Left colon (tissue), 2 donors: ENCODE results near the gene CADM1. TPM values are rescaled to one million over a fixed set of nuclear protein-coding genes. Genes with fewer than 3 reads are reported as not detected.
A peak's percentile ranks its signal among the peaks of the same experiment; 100 is the strongest.

Experiments used
- ATAC-seq: fragments of 200-7000 bp; cut with Tn5 transposase; one replicate; pipeline ENCODE4 v1.9.1; 2020; ENCODE audit warnings: mild to moderate bottlenecking, moderate library complexity
- DNase-seq, 2 donors: peaks; one replicate each; pipeline ENCODE4 v3.0.0-alpha.2; 2020
- intact Hi-C, 2 donors: fragments of 100-400 bp; cut with DNase I in 1 of 2; cut with micrococcal nuclease in 1 of 2; formaldehyde crosslinking; loops; one replicate each; pipeline versions ENCODE4 v1.11.2 to v1.14.0; 2022; cut with DNase I, micrococcal nuclease
- total RNA-seq, 2 donors: library from RNA; stranded (reverse); fragmentation: NEBNext Ultra II Directional; extraction: Animal tissue kit (Norgen Biotek cat#: 25700); gene quantifications; one replicate each; pipeline ENCODE4 v1.2.1, GENCODE V29; 2021
- donor health status: DM: no; HTN: no; CAD: no.
- donor health status: DM: yes; HTN: yes; CAD: no.

CADM1 gene
- total RNA-seq, 2 donors from 2014 or later: 3.8 to 5.8 TPM

GRCh38 chr11:115134926-115135325 lies 369.3 kb downstream of the CADM1 start:
- intact Hi-C loops: no loop called here
- ATAC-seq: no peak
- no peak for DNase-seq

- intact Hi-C loops: no loop called here
- ATAC-seq: no peak
- DNase-seq: no peak
These were observed 370.6 kb downstream of the CADM1 start for GRCh38 chr11:115133475-115134209.

GRCh38 chr11:115132436-115133228 lies 371.6 kb downstream of the CADM1 start:
- ATAC-seq (peak; percentile 54), DNase-seq (peak in 1 of 2 donors; percentile 31)
- intact Hi-C loops: no loop called here

- no peak for ATAC-seq
- no peak for DNase-seq
- intact Hi-C loops: no loop called here
These were observed 374.5 kb downstream of the CADM1 start for GRCh38 chr11:115129473-115130289.

GRCh38 chr11:115128226-115128625 lies 376.0 kb downstream of the CADM1 start:
- no peak for ATAC-seq
- DNase-seq: no peak
- intact Hi-C loops: no loop called here

GRCh38 chr11:115127790-115128189 lies 376.4 kb downstream of the CADM1 start:
- DNase-seq: no peak
- no peak for ATAC-seq
- intact Hi-C loops: no loop called here

GRCh38 chr11:115126515-115127208 lies 377.6 kb downstream of the CADM1 start:
- no peak for DNase-seq
- intact Hi-C loops: no loop called here
- no peak for ATAC-seq

- intact Hi-C loops: no loop called here
- no peak for ATAC-seq
- DNase-seq: no peak
These were observed 378.1 kb downstream of the CADM1 start for GRCh38 chr11:115126092-115126491.

- DNase-seq (no peak), ATAC-seq (peak; percentile 44)
- intact Hi-C loops: no loop called here
These were observed 379.4 kb downstream of the CADM1 start for GRCh38 chr11:115124786-115125185.

- DNase-seq (no peak), ATAC-seq (no peak)
- intact Hi-C loops: no loop called here
These were observed 380.6 kb downstream of the CADM1 start for GRCh38 chr11:115123641-115124040.

GRCh38 chr11:115122274-115122673 lies 381.9 kb downstream of the CADM1 start:
- intact Hi-C loops: no loop called here
- no peak for DNase-seq
- ATAC-seq: no peak
